ENCODE data around the gene HSD3B2.
"Not testable (repeated sequence)": the region's sequence is repeated elsewhere in the genome, so short reads cannot be mapped to it uniquely, and the experiment has no call there.

DNA sequence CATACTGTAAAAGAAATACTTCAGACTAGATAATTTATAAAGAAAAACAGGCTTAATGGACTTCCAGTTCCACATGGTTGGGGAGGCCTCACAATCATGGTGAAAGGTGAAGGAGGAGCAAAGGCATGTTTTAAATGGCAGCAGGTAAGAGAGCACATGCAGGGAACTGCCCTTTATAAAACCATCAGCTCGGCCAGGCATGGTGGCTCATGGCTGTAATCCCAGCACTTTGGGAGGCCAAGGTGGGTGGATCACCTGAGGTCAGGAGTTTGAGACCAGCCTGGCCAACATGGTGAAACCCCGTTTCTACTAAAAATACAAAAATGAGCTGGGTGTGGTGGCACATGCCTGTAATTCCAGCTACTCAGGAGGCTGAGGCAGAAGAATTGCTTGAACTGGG lies 37.4 kb upstream of the HSD3B2 start:
- TF ChIP-seq POLR2A (IDR thresholded peaks at IDR 0.05; ENCODE audit: extremely low read depth, insufficient read length); MYC (IDR thresholded peaks at IDR 0.05; ENCODE audit: low read depth, low read length): not testable (repeated sequence)

All from NB4 (cell line).